C4-2B (cell line): ENCODE measurements around the gene MLX.

Source experiments
- CTCF ChIP-seq: fragments of 450-650 bp; conservative IDR thresholded peaks from 2 replicates; pipeline ENCODE4 v1.5.1; 2017; ENCODE audit warnings: mild to moderate bottlenecking
- ZFX ChIP-seq: fragments of 450-650 bp; IDR thresholded peaks from 2 replicates; pipeline ENCODE4 v1.6.1; 2017

- TF ChIP-seq CTCF (no peak), ZFX (no peak)
Observed at GRCh38 chr17:42555122-42555622, 11.7 kb upstream of the MLX start.
